ENCODE data around the gene HGS. TPM values are rescaled to one million over a fixed set of nuclear protein-coding genes. Genes with fewer than 3 reads are reported as not detected.
A peak's percentile ranks its signal among the peaks of the same experiment; 100 is the strongest.

The HGS gene
- total and polyA plus RNA-seq, 7 donors = 38.6 to 158 (median 63.3) TPM

DNA sequence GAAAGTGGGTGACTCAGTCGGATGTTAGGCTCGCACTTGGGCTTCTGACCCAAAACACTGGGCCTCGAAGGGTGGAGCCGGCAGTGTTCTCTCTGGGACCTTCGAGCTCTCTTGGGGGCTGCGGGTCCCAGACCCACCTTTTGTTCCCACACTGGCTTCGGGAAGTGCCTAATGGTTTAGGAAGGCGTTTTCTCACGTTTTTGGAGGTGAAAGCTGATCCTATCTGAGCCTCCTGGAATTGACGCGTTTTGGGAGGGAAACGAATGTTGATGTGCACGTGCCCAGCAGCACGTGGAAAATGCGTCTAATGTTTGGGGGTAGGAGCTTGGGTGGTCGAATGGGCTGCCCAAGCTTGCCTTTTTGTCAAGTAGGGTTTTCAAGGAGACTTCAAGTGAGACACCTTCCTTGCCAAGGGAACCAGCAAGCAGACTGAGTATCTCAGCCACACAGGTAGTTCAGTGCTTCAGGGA lies 666 bp downstream of the HGS start:
- H3K36me3 ChIP-seq (ENCODE audit: insufficient read depth in 1 of 2, low read depth in 1 of 2) = peaks cover 8 to 47% of the 10 kb centered on the region in 2 donors
- intact Hi-C loops (cut with DNase I) = loop anchor here in 1 of 2 donors (5.0 kb wide), 1 partner anchor 47 kb away; the partner anchor contains the start of genes NPLOC4 and TSPAN10

GRCh38 chr17:81685108-81685507 lies 1.3 kb downstream of the HGS start:
- Histone ChIP-seq H3K9me3 (no peaks in the 10 kb centered on the region), H3K27ac (peak overlapping the region; percentile 84), H3K4me1 (peaks cover 15% of the 10 kb centered on the region), H3K4me3 (peak overlapping the region; percentile 97), H3K27me3 (ENCODE audit: insufficient read depth in 3 of 3, low read length in 2 of 3) (no peaks in the 10 kb centered on the region), H3K36me3 (ENCODE audit: insufficient read depth in 1 of 2, low read depth in 1 of 2) (peaks cover 8 to 54% of the 10 kb centered on the region in 2 donors)
- ATAC-seq (no peak), DNase-seq (peak in 1 of 2 donors; percentile 50)
- no peak for TF ChIP-seq CTCF (IDR thresholded peaks at IDR 0.05)
- WGBS, 3 donors = 70 to 74% (median 74%) methylated on average over 12 of the region's 12 CpGs
- intact Hi-C loops (cut with DNase I) = no loop called here

More for the DNA sequence above, 666 bp downstream of the HGS start:
- peak overlapping the region; percentile 97 for H3K4me3 ChIP-seq
- peaks cover 15% of the 10 kb centered on the region for H3K4me1 ChIP-seq
- no peak for TF ChIP-seq CTCF (IDR thresholded peaks at IDR 0.05)
- peak overlapping the region; percentile 84 for H3K27ac ChIP-seq
- 1 to 5% (median 2%) methylated on average over 16 of the region's 16 CpGs for WGBS, 3 donors
- peak in 1 of 4 donors; percentile 12 for ATAC-seq
- no peaks in the 10 kb centered on the region for H3K27me3 ChIP-seq (ENCODE audit: insufficient read depth in 3 of 3, low read length in 2 of 3)
- no peak for DNase-seq
- no peaks in the 10 kb centered on the region for H3K9me3 ChIP-seq

- intact Hi-C loops (cut with DNase I) = no loop called here
Observed at GRCh38 chr17:81686614-81687013, 2.8 kb downstream of the HGS start.

GRCh38 chr17:81687770-81688541 lies 4.1 kb downstream of the HGS start:
- ATAC-seq = no peak
- Histone ChIP-seq H3K36me3 (ENCODE audit: insufficient read depth in 1 of 2, low read depth in 1 of 2) (peaks cover 8 to 76% of the 10 kb centered on the region in 2 donors), H3K4me1 (peaks cover 10% of the 10 kb centered on the region), H3K9me3 (no peaks in the 10 kb centered on the region), H3K27ac (no peak overlapping the region), H3K4me3 (no peak overlapping the region), H3K27me3 (ENCODE audit: insufficient read depth in 3 of 3, low read length in 2 of 3) (no peaks in the 10 kb centered on the region)
- WGBS, 3 donors = 90 to 92% (median 92%) methylated on average over 35 to 41 of the region's 41 CpGs
- TF ChIP-seq CTCF (IDR thresholded peaks at IDR 0.05) = no peak
- intact Hi-C loops (cut with DNase I) = no loop called here
- no peak for DNase-seq

More at GRCh38 chr17:81686614-81687013, 2.8 kb downstream of the HGS start:
- H3K9me3 ChIP-seq = no peaks in the 10 kb centered on the region
- no peaks in the 10 kb centered on the region for H3K27me3 ChIP-seq (ENCODE audit: insufficient read depth in 3 of 3, low read length in 2 of 3)
- peaks cover 15% of the 10 kb centered on the region for H3K4me1 ChIP-seq
- ATAC-seq = no peak
- TF ChIP-seq CTCF (IDR thresholded peaks at IDR 0.05) = no peak
- no peak overlapping the region for H3K4me3 ChIP-seq
- H3K27ac ChIP-seq = no peak overlapping the region
- 89 to 92% (median 91%) methylated on average over 17 to 20 of the region's 20 CpGs for WGBS, 3 donors
- H3K36me3 ChIP-seq (ENCODE audit: insufficient read depth in 1 of 2, low read depth in 1 of 2) = peaks cover 8 to 63% of the 10 kb centered on the region in 2 donors
- DNase-seq = peak in 1 of 2 donors; percentile 51

All from psoas muscle (tissue), 8 donors.